ENCODE results near the gene NEK1. TPM values are rescaled to one million over a fixed set of nuclear protein-coding genes. Genes with fewer than 3 reads are reported as not detected.

The NEK1 gene
- total and polyA plus RNA-seq, 2 of the 13 experiments (the other 11 are each of a cell fraction or from before 2014, with no cell fraction given) = 2.9 to 5.4 TPM

DNA sequence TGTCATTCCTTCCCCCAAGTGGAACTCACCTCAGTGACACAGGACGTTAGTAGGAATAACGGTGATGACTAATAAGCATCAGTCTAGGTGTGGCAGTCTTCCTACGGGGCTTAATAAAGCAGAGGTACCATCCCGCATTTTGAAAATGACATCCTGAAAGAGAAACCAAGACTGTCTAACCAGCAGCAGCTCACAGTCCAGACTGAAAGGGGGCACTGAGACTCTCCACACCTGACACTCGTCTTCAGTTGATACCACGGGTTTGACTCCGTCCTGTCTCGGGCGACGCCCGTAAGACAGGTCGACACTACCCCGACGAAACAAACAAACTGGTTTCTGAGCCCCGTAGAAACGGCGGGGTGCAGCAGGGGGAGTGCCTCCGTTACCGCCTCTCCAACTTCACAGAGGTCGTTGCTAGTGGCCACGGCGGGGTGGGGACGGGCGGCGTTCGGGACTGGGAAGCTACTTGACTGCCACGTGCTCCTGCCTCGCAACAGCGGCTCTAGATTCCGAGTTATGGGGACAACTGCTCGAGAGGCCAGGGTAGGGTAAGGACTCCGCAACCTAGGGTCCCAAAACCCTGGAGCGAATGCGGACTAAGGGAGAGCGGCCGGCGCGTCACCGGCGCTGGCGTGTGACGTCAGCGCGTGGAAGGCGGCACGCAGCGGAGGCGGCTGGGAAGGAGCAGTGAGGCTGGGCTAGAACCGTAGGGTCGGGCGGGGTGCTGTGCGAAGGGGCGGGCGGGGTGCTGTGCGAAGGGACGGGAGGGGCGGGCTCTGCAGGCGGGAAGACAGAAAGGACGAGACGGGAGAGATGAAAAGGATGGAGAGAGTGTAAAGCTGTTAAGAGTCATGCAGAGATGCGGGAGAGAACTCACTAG, at the start of gene NEK1 (continued):
- TF ChIP-seq, protein P1, sequence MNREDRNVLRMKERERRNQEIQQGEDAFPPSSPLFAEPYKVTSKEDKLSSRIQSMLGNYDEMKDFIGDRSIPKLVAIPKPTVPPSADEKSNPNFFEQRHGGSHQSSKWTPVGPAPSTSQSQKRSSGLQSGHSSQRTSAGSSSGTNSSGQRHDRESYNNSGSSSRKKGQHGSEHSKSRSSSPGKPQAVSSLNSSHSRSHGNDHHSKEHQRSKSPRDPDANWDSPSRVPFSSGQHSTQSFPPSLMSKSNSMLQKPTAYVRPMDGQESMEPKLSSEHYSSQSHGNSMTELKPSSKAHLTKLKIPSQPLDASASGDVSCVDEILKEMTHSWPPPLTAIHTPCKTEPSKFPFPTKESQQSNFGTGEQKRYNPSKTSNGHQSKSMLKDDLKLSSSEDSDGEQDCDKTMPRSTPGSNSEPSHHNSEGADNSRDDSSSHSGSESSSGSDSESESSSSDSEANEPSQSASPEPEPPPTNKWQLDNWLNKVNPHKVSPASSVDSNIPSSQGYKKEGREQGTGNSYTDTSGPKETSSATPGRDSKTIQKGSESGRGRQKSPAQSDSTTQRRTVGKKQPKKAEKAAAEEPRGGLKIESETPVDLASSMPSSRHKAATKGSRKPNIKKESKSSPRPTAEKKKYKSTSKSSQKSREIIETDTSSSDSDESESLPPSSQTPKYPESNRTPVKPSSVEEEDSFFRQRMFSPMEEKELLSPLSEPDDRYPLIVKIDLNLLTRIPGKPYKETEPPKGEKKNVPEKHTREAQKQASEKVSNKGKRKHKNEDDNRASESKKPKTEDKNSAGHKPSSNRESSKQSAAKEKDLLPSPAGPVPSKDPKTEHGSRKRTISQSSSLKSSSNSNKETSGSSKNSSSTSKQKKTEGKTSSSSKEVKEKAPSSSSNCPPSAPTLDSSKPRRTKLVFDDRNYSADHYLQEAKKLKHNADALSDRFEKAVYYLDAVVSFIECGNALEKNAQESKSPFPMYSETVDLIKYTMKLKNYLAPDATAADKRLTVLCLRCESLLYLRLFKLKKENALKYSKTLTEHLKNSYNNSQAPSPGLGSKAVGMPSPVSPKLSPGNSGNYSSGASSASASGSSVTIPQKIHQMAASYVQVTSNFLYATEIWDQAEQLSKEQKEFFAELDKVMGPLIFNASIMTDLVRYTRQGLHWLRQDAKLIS (CRISPR knock-in tag; IDR thresholded peaks at IDR 0.05) = 0 out of 2 replicates have a peak, but pooled peaks have one; percentile 52
- TF ChIP-seq HOXA7 (CRISPR knock-in tag; IDR thresholded peaks at IDR 0.05) (no peak), ZZZ3 (CRISPR knock-in tag; IDR thresholded peaks at IDR 0.05; ENCODE audit: borderline replicate concordance) (0 out of 2 replicates have a peak, but pooled peaks have one; percentile 36), TCF12 (IDR thresholded peaks at IDR 0.05) (no peak), TCF12 (CRISPR knock-in tag; IDR thresholded peaks at IDR 0.05) (no peak), SALL1 (CRISPR knock-in tag; IDR thresholded peaks at IDR 0.05) (peak; percentile 87), MZF1 (CRISPR knock-in tag; IDR thresholded peaks at IDR 0.05; ENCODE audit: borderline replicate concordance) (no peak), ZNF329 (CRISPR knock-in tag; IDR thresholded peaks at IDR 0.05; ENCODE audit: low read depth) (no peak), ASH2L (IDR thresholded peaks at IDR 0.05; ENCODE audit: insufficient read length, low read depth, low read length) (peak; percentile 95), ZNF337 (CRISPR knock-in tag; IDR thresholded peaks at IDR 0.05; ENCODE audit: borderline replicate concordance, low read depth) (no peak), HNF4A (CRISPR knock-in tag; IDR thresholded peaks at IDR 0.05) (peak; percentile 4; the same call in 1 of the 2 replicates), HOXD1 (CRISPR knock-in tag; IDR thresholded peaks at IDR 0.05) (no peak), ZSCAN9 (CRISPR knock-in tag; IDR thresholded peaks at IDR 0.05; ENCODE audit: borderline replicate concordance) (no peak)
- TF ChIP-seq, protein P2, sequence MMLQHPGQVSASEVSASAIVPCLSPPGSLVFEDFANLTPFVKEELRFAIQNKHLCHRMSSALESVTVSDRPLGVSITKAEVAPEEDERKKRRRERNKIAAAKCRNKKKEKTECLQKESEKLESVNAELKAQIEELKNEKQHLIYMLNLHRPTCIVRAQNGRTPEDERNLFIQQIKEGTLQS (CRISPR knock-in tag; IDR thresholded peaks at IDR 0.05) = peak; percentile 46; the same call in 1 of the 2 replicates
- TF ChIP-seq, protein P3, sequence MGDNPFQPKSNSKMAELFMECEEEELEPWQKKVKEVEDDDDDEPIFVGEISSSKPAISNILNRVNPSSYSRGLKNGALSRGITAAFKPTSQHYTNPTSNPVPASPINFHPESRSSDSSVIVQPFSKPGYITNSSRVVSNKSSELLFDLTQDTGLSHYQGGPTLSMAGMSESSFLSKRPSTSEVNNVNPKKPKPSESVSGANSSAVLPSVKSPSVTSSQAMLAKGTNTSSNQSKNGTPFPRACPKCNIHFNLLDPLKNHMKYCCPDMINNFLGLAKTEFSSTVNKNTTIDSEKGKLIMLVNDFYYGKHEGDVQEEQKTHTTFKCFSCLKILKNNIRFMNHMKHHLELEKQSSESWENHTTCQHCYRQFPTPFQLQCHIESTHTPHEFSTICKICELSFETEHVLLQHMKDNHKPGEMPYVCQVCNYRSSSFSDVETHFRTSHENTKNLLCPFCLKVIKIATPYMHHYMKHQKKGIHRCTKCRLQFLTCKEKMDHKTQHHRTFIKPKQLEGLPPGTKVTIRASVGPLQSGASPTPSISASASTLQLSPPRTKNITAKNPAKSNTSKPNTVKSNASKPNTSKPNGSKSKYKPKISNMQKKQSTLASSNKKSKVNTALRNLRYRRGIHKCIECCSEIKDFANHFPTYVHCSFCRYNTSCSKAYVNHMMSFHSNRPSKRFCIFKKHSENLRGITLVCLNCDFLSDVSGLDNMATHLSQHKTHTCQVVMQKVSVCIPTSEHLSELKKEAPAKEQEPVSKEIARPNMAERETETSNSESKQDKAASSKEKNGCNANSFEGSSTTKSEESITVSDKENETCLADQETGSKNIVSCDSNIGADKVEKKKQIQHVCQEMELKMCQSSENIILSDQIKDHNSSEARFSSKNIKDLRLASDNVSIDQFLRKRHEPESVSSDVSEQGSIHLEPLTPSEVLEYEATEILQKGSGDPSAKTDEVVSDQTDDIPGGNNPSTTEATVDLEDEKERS (CRISPR knock-in tag; IDR thresholded peaks at IDR 0.05) = no peak
- TF ChIP-seq, protein P4, sequence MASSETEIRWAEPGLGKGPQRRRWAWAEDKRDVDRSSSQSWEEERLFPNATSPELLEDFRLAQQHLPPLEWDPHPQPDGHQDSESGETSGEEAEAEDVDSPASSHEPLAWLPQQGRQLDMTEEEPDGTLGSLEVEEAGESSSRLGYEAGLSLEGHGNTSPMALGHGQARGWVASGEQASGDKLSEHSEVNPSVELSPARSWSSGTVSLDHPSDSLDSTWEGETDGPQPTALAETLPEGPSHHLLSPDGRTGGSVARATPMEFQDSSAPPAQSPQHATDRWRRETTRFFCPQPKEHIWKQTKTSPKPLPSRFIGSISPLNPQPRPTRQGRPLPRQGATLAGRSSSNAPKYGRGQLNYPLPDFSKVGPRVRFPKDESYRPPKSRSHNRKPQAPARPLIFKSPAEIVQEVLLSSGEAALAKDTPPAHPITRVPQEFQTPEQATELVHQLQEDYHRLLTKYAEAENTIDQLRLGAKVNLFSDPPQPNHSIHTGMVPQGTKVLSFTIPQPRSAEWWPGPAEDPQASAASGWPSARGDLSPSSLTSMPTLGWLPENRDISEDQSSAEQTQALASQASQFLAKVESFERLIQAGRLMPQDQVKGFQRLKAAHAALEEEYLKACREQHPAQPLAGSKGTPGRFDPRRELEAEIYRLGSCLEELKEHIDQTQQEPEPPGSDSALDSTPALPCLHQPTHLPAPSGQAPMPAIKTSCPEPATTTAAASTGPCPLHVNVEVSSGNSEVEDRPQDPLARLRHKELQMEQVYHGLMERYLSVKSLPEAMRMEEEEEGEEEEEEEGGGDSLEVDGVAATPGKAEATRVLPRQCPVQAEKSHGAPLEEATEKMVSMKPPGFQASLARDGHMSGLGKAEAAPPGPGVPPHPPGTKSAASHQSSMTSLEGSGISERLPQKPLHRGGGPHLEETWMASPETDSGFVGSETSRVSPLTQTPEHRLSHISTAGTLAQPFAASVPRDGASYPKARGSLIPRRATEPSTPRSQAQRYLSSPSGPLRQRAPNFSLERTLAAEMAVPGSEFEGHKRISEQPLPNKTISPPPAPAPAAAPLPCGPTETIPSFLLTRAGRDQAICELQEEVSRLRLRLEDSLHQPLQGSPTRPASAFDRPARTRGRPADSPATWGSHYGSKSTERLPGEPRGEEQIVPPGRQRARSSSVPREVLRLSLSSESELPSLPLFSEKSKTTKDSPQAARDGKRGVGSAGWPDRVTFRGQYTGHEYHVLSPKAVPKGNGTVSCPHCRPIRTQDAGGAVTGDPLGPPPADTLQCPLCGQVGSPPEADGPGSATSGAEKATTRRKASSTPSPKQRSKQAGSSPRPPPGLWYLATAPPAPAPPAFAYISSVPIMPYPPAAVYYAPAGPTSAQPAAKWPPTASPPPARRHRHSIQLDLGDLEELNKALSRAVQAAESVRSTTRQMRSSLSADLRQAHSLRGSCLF (CRISPR knock-in tag; IDR thresholded peaks at IDR 0.05; ENCODE audit: borderline replicate concordance) = no peak

All from HepG2 (cell line).